K562 (cell line): ENCODE results near the gene RNF151. TPM values are rescaled to one million over a fixed set of nuclear protein-coding genes. Genes with fewer than 3 reads are reported as not detected.

Experiments used
- ATF4 ChIP-seq: fragments of 450-650 bp; formaldehyde crosslinking; IDR thresholded peaks from 2 replicates; pipeline ENCODE4 v1.4.0; 2022; ENCODE audit warnings: mild to moderate bottlenecking, moderate library complexity
- CSDE1 ChIP-seq, 2 experiments: fragments of 450-650 bp; IDR thresholded peaks; 2 replicates each; pipeline ENCODE4 v1.6.1; 2016; ENCODE audit warnings: mild to moderate bottlenecking in 1 of 2
- CXXC5 ChIP-seq: fragments of 250-450 bp; sonication (Bioruptor Pico); IDR thresholded peaks from 2 replicates; pipeline ENCODE4 v1.8.0; 2022; ENCODE audit warnings: inconsistent platforms, mild to moderate bottlenecking, moderate library complexity
- DDX20 ChIP-seq: fragments of 450-650 bp; IDR thresholded peaks from 2 replicates; pipeline ENCODE4 v1.6.1; 2016; ENCODE audit warnings: missing genetic modification characterization, low read depth, mild to moderate bottlenecking, missing compliant biosample characterization, moderate library complexity
- FIP1L1 ChIP-seq: fragments of 200-400 bp; formaldehyde crosslinking; IDR thresholded peaks from 2 replicates; pipeline ENCODE4 v1.6.1; 2018; ENCODE audit warnings: mild to moderate bottlenecking, low read depth, low read length; ENCODE audit not compliant: poor library complexity, severe bottlenecking
- FOS ChIP-seq: IDR thresholded peaks from 3 replicates; pipeline ENCODE4 v1.6.1; 2011; ENCODE audit not compliant: insufficient read length; ENCODE audit errors: extremely low read depth
- FOXP1 ChIP-seq: sonication (generic); formaldehyde crosslinking; IDR thresholded peaks from 2 replicates; pipeline ENCODE4 v1.8.0; 2022; ENCODE audit warnings: mild to moderate bottlenecking, missing genetic modification reagents
- FUS ChIP-seq: fragments of 200-400 bp; formaldehyde crosslinking; optimal IDR thresholded peaks from 2 replicates; pipeline ENCODE3; 2017; ENCODE audit warnings: low read depth, low read length
- HNRNPL ChIP-seq: fragments of 200-400 bp; formaldehyde crosslinking; IDR thresholded peaks from 2 replicates; pipeline ENCODE4 v1.6.1; 2017; ENCODE audit warnings: low read depth, mild to moderate bottlenecking, low read length
- PTBP1 ChIP-seq: fragments of 200-400 bp; formaldehyde crosslinking; IDR thresholded peaks from 2 replicates; pipeline ENCODE4 v1.6.1; 2017; ENCODE audit warnings: low read depth, low read length
- RBM25 ChIP-seq: fragments of 200-400 bp; formaldehyde crosslinking; IDR thresholded peaks from 2 replicates; pipeline ENCODE4 v1.6.1; 2018; ENCODE audit warnings: low read length, low read depth, moderate library complexity; ENCODE audit not compliant: severe bottlenecking
- SP2 ChIP-seq: IDR thresholded peaks from 2 replicates; pipeline ENCODE4 v1.6.1; 2011; ENCODE audit warnings: mild to moderate bottlenecking, low read depth, low read length, moderate library complexity; ENCODE audit not compliant: poor library complexity, severe bottlenecking; ENCODE audit errors: extremely low read depth
- TCF3 ChIP-seq: sonication (generic); formaldehyde crosslinking; IDR thresholded peaks from 2 replicates; pipeline ENCODE4 v1.4.0; 2020; ENCODE audit warnings: mild to moderate bottlenecking, missing genetic modification reagents
- ZFP91 ChIP-seq: sonication (generic); formaldehyde crosslinking; IDR thresholded peaks from 2 replicates; pipeline ENCODE4 v1.8.0; 2022; ENCODE audit warnings: mild to moderate bottlenecking, missing genetic modification reagents
- ZHX1 ChIP-seq: fragments of 150-350 bp; conservative IDR thresholded peaks from 2 replicates; pipeline ENCODE4 v1.6.1; 2014; ENCODE audit warnings: low read length
- ZMIZ1 ChIP-seq, 2 experiments: fragments of 150-350 bp in 1 of 2; IDR thresholded peaks; 2 replicates each; pipeline ENCODE4 v1.6.1; 2012 to 2016; ENCODE audit warnings: low read depth in 2 of 2, low read length in 2 of 2, mild to moderate bottlenecking in 1 of 2, moderate library complexity in 1 of 2
- ZNF133 ChIP-seq: fragments of 250-450 bp; sonication (Bioruptor Pico); IDR thresholded peaks from 2 replicates; pipeline ENCODE4 v1.4.0; 2020; ENCODE audit warnings: mild to moderate bottlenecking
- polyA plus RNA-seq, 8 experiments: library from polyadenylated mRNA; depleted of rRNA in 4 of 8; stranded (reverse) in 5 of 8; unstranded in 3 of 8; fragments of >200 nt; fragmentation: Nextera tagmentation in 2 of 8; fragmentation: Illumina TruSeq in 1 of 8; extraction: Ambion mirVana in 2 of 8; extraction: Trizol in 1 of 8; gene quantifications; 2 replicates each; pipeline versions ENCODE4 v1.2.1 to v1.2.3, GENCODE V29; 2011 to 2014; ENCODE audit warnings: inconsistent platforms in 1 of 8, missing spikeins in 1 of 8
- total RNA-seq, 7 experiments: library from RNA; depleted of rRNA in 6 of 7; stranded (reverse); fragments of >200 nt in 6 of 7; fragmentation: Illumina TruSeq in 2 of 7; extraction: Trizol in 2 of 7; gene quantifications; 2 replicates each; pipeline versions ENCODE4 v1.2.1 to v1.2.3, GENCODE V29; 2011 to 2021; ENCODE audit warnings: low replicate concordance in 1 of 7

Gene RNF151
- total and polyA plus RNA-seq, 9 of the 15 experiments (the other 6 are each of a cell fraction or from before 2014, with no cell fraction given) = not detected

GRCh38 chr16:1959269-1960039, 7.2 kb upstream of the RNF151 start, which contains the start of gene NDUFB10 (continued):
- TF ChIP-seq FOXP1 (CRISPR knock-in tag) = peak; percentile 90; the same call in 1 of the 2 replicates
- TF ChIP-seq FIP1L1 = peak; percentile 98
- no peak for TF ChIP-seq CSDE1 (IDR thresholded peaks at IDR 0.05)
- TF ChIP-seq SP2 = no peak
- TF ChIP-seq ZNF133 (CRISPR knock-in tag) = no peak
- no peak; the same call in 1 of the 2 replicates for TF ChIP-seq ZFP91
- peak; percentile 96 for TF ChIP-seq CXXC5 (CRISPR knock-in tag)
- peak; percentile 44; the same call in 1 of the 2 replicates for TF ChIP-seq TCF3 (CRISPR knock-in tag)
- peak; percentile 61 for TF ChIP-seq RBM25
- 0 out of 2 replicates have a peak, but pooled peaks have one; percentile 4 for TF ChIP-seq ATF4 (CRISPR knock-in tag)
- peak; percentile 95 for TF ChIP-seq HNRNPL
- TF ChIP-seq ZMIZ1 (IDR thresholded peaks at IDR 0.05; ENCODE audit: low read depth in 2 of 2, low read length in 2 of 2) = no peak; a peak in 1 of 4 replicates
- TF ChIP-seq ZHX1 = no peak
- no peak for TF ChIP-seq FOS
- peak; percentile 59 for TF ChIP-seq FUS
- TF ChIP-seq DDX20 = no peak
- no peak for TF ChIP-seq PTBP1
